K562 (cell line): ENCODE data around the gene PPP4C. TPM values are rescaled to one million over a fixed set of nuclear protein-coding genes. Genes with fewer than 3 reads are reported as not detected.

Experiments used
- ASH1L ChIP-seq: fragments of 450-650 bp; IDR thresholded peaks from 2 replicates; pipeline ENCODE4 v1.6.1; 2018; ENCODE audit warnings: borderline replicate concordance, mild to moderate bottlenecking, low read depth; ENCODE audit not compliant: partially characterized antibody
- CBX8 ChIP-seq: fragments of 200-600 bp; sonication (generic); IDR thresholded peaks from 2 replicates; pipeline ENCODE4 v1.6.1; 2012; ENCODE audit warnings: borderline replicate concordance, mixed run types, low read depth, mild to moderate bottlenecking, moderate library complexity, mixed read lengths, low read length, control low read depth, inconsistent platforms; ENCODE audit not compliant: poor library complexity, severe bottlenecking; ENCODE audit errors: extremely low read depth
- CGGBP1 ChIP-seq: fragments of 250-450 bp; sonication (Bioruptor Pico); IDR thresholded peaks from 2 replicates; pipeline ENCODE4 v1.9.0; 2021; ENCODE audit warnings: mild to moderate bottlenecking
- CREM ChIP-seq: IDR thresholded peaks from 2 replicates; pipeline ENCODE4 v1.6.1; 2014; ENCODE audit warnings: antibody characterized with exemption, low read depth
- EP400 ChIP-seq: fragments of 450-650 bp; IDR thresholded peaks from 2 replicates; pipeline ENCODE4 v1.6.1; 2017; ENCODE audit warnings: antibody characterized with exemption, mild to moderate bottlenecking, moderate library complexity
- HNRNPLL ChIP-seq: fragments of 200-400 bp; formaldehyde crosslinking; IDR thresholded peaks from 2 replicates; pipeline ENCODE4 v1.6.1; 2017; ENCODE audit warnings: low read length, low read depth, mild to moderate bottlenecking; ENCODE audit not compliant: poor library complexity, severe bottlenecking
- JUN ChIP-seq, 2 experiments: sonication (generic) in 1 of 2; formaldehyde crosslinking in 1 of 2; IDR thresholded peaks; 2 replicates each; pipeline versions ENCODE4 v1.6.1 to v1.8.0; 2012 to 2022; ENCODE audit warnings: borderline replicate concordance in 2 of 2, mild to moderate bottlenecking in 2 of 2, improper control_type of control experiment in 1 of 2, low read depth in 1 of 2, low read length in 1 of 2, missing genetic modification reagents in 1 of 2
- MBD1 ChIP-seq: fragments of 250-450 bp; sonication (Bioruptor Pico); IDR thresholded peaks from 2 replicates; pipeline ENCODE4 v1.8.0; 2022; ENCODE audit warnings: inconsistent platforms
- MYC ChIP-seq, 2 experiments: fragments of 250-450 bp in 1 of 2; sonication (Bioruptor Pico) in 1 of 2; IDR thresholded peaks; 2 replicates each; pipeline versions ENCODE4 v1.5.1 to v1.6.1; 2012 to 2021; ENCODE audit warnings: low read depth in 2 of 2, borderline replicate concordance in 1 of 2, improper control_type of control experiment in 1 of 2, low read length in 1 of 2, mild to moderate bottlenecking in 1 of 2, moderate library complexity in 1 of 2
- NRF1 ChIP-seq, 2 experiments: fragments of 450-650 bp; IDR thresholded peaks in 1 of 2; conservative IDR thresholded peaks in 1 of 2; 2 replicates each; pipeline ENCODE4 v1.6.1; 2014; ENCODE audit warnings: mild to moderate bottlenecking in 2 of 2
- POLR2AphosphoS5 ChIP-seq: IDR thresholded peaks from 2 replicates; pipeline ENCODE4 v1.6.1; 2011; ENCODE audit warnings: mild to moderate bottlenecking, low read depth, low read length, moderate library complexity; ENCODE audit not compliant: control insufficient read depth, insufficient read depth
- SAP30 ChIP-seq: fragments of 200-600 bp; sonication (generic); IDR thresholded peaks from 2 replicates; pipeline ENCODE4 v1.6.1; 2012; ENCODE audit warnings: borderline replicate concordance, low read depth, mild to moderate bottlenecking, moderate library complexity, low read length, control low read depth, inconsistent platforms; ENCODE audit not compliant: insufficient read depth, poor library complexity, severe bottlenecking
- ZNF133 ChIP-seq: fragments of 250-450 bp; sonication (Bioruptor Pico); IDR thresholded peaks from 2 replicates; pipeline ENCODE4 v1.4.0; 2020; ENCODE audit warnings: mild to moderate bottlenecking
- ZNF23 ChIP-seq: fragments of 250-450 bp; sonication (Bioruptor Pico); IDR thresholded peaks from 2 replicates; pipeline ENCODE4 v1.4.0; 2020; ENCODE audit warnings: mild to moderate bottlenecking
- ZNF766 ChIP-seq: fragments of 200-800 bp; sonication (Bioruptor generic); conservative IDR thresholded peaks from 2 replicates; pipeline ENCODE4 v1.6.1; 2016; ENCODE audit warnings: missing genetic modification characterization, missing compliant biosample characterization
- polyA plus RNA-seq, 8 experiments: library from polyadenylated mRNA; depleted of rRNA in 4 of 8; stranded (reverse) in 5 of 8; unstranded in 3 of 8; fragments of >200 nt; fragmentation: Nextera tagmentation in 2 of 8; fragmentation: Illumina TruSeq in 1 of 8; extraction: Ambion mirVana in 2 of 8; extraction: Trizol in 1 of 8; gene quantifications; 2 replicates each; pipeline versions ENCODE4 v1.2.1 to v1.2.3, GENCODE V29; 2011 to 2014; ENCODE audit warnings: inconsistent platforms in 1 of 8, missing spikeins in 1 of 8
- total RNA-seq, 7 experiments: library from RNA; depleted of rRNA in 6 of 7; stranded (reverse); fragments of >200 nt in 6 of 7; fragmentation: Illumina TruSeq in 2 of 7; extraction: Trizol in 2 of 7; gene quantifications; 2 replicates each; pipeline versions ENCODE4 v1.2.1 to v1.2.3, GENCODE V29; 2011 to 2021; ENCODE audit warnings: low replicate concordance in 1 of 7
- TF ChIP-seq, protein P1 (sequence below), 2 experiments: fragments of 450-650 bp; IDR thresholded peaks; 2 replicates each; pipeline ENCODE4 v1.6.1; 2016
- TF ChIP-seq, protein P2 (sequence below), 2 experiments: fragments of 150-350 bp in 1 of 2; IDR thresholded peaks; 2 replicates each; pipeline ENCODE4 v1.6.1; 2012 to 2016; ENCODE audit warnings: low read depth in 2 of 2, low read length in 2 of 2, mild to moderate bottlenecking in 1 of 2, moderate library complexity in 1 of 2

PPP4C gene
- total and polyA plus RNA-seq, 9 of the 15 experiments (the other 6 are each of a cell fraction or from before 2014, with no cell fraction given): 3.5 to 183 (median 131) TPM

DNA sequence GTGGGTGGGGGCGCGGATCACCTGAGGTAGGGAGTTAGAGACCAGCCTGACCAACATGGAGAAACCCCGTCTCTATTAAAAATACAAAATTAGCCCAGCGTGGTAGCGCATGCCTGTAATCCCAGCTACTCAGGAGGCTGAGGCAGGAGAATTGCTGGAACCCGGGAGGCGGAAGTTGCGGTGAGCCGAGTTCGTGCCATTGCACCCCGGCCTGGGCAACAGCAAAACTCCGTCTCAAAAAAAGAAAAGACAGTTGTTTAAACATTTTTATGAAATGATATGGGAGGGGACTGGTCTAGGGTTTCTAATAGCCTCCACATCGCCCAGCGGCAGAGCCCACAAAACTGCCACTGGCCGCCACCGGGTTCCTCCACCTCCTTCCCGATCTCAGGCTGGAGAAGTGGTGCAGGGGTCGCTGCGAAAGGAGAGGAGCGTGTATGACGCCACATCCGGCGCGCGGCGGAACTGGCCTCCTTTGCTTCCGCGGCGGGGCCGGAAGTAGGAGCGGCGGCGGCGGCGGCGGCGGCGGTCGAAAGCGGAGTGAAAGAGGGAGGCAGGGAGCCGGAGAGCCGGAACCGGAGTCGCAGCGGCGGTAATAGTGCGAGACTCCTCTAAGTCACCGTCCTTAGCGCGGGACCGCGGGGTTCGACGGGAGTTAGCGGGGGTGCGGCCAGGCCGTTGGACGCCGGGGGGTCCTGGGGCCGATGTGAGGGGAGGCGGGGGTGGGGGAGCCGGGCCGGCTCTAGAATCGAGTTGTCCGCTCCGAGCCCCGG, at the start of gene PPP4C (continued):
- TF ChIP-seq ZNF133 (CRISPR knock-in tag): no peak
- TF ChIP-seq CGGBP1 (CRISPR knock-in tag): peak; percentile 96
- TF ChIP-seq, protein P1, sequence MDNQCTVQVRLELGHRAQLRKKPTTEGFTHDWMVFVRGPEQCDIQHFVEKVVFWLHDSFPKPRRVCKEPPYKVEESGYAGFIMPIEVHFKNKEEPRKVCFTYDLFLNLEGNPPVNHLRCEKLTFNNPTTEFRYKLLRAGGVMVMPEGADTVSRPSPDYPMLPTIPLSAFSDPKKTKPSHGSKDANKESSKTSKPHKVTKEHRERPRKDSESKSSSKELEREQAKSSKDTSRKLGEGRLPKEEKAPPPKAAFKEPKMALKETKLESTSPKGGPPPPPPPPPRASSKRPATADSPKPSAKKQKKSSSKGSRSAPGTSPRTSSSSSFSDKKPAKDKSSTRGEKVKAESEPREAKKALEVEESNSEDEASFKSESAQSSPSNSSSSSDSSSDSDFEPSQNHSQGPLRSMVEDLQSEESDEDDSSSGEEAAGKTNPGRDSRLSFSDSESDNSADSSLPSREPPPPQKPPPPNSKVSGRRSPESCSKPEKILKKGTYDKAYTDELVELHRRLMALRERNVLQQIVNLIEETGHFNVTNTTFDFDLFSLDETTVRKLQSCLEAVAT (IDR thresholded peaks at IDR 0.05): peak in 1 of 2 experiments; percentile 24; a peak in 2 of 4 replicates
- no peak for TF ChIP-seq CBX8
- TF ChIP-seq, protein P2, sequence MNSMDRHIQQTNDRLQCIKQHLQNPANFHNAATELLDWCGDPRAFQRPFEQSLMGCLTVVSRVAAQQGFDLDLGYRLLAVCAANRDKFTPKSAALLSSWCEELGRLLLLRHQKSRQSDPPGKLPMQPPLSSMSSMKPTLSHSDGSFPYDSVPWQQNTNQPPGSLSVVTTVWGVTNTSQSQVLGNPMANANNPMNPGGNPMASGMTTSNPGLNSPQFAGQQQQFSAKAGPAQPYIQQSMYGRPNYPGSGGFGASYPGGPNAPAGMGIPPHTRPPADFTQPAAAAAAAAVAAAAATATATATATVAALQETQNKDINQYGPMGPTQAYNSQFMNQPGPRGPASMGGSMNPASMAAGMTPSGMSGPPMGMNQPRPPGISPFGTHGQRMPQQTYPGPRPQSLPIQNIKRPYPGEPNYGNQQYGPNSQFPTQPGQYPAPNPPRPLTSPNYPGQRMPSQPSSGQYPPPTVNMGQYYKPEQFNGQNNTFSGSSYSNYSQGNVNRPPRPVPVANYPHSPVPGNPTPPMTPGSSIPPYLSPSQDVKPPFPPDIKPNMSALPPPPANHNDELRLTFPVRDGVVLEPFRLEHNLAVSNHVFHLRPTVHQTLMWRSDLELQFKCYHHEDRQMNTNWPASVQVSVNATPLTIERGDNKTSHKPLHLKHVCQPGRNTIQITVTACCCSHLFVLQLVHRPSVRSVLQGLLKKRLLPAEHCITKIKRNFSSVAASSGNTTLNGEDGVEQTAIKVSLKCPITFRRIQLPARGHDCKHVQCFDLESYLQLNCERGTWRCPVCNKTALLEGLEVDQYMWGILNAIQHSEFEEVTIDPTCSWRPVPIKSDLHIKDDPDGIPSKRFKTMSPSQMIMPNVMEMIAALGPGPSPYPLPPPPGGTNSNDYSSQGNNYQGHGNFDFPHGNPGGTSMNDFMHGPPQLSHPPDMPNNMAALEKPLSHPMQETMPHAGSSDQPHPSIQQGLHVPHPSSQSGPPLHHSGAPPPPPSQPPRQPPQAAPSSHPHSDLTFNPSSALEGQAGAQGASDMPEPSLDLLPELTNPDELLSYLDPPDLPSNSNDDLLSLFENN (IDR thresholded peaks at IDR 0.05; ENCODE audit: low read depth in 2 of 2, low read length in 2 of 2): peak in 1 of 2 experiments; percentile 63; a peak in 1 of 4 replicates
- TF ChIP-seq SAP30: no peak
- peak; percentile 17; the same call in 1 of the 2 replicates for TF ChIP-seq ZNF766 (CRISPR knock-in tag)
- TF ChIP-seq MYC (IDR thresholded peaks at IDR 0.05; ENCODE audit: low read depth, low read length): peak; percentile 44; the same call in 1 of the 2 replicates
- TF ChIP-seq MYC (CRISPR knock-in tag; IDR thresholded peaks at IDR 0.05; ENCODE audit: borderline replicate concordance, low read depth): peak; percentile 19; the same call in 1 of the 2 replicates
- TF ChIP-seq HNRNPLL: peak; percentile 86
- no peak for TF ChIP-seq MBD1
- TF ChIP-seq ASH1L: no peak
- peak; percentile 98 for TF ChIP-seq CREM
- TF ChIP-seq POLR2AphosphoS5: peak; percentile 98
- peak; percentile 36 to 38; a peak in 2 of 4 replicates for TF ChIP-seq NRF1 (conservative IDR thresholded peaks at IDR 0.05 in 1 of 2, IDR thresholded peaks at IDR 0.05 in 1 of 2)
- no peak for TF ChIP-seq JUN (IDR thresholded peaks at IDR 0.05; ENCODE audit: borderline replicate concordance, low read depth, low read length)
- 0 out of 2 replicates have a peak, but pooled peaks have one; percentile 21 for TF ChIP-seq JUN (CRISPR knock-in tag; IDR thresholded peaks at IDR 0.05; ENCODE audit: borderline replicate concordance)
- TF ChIP-seq EP400: peak; percentile 73; the same call in 1 of the 2 replicates
- no peak for TF ChIP-seq ZNF23 (CRISPR knock-in tag)
